Sciatic nerve (tissue), 2 donors: Measurements from ENCODE around the gene TNK2. TPM values are rescaled to one million over a fixed set of nuclear protein-coding genes. Genes with fewer than 3 reads are reported as not detected.
"Not testable (repeated sequence)": the region's sequence is repeated elsewhere in the genome, so short reads cannot be mapped to it uniquely, and the experiment has no call there.

ENCODE experiments used
- ATAC-seq: fragments of 200-7000 bp; cut with Tn5 transposase; one replicate; pipeline ENCODE4 v1.9.1; 2020; ENCODE audit warnings: mild to moderate bottlenecking, moderate library complexity
- DNase-seq: peaks from one replicate; pipeline ENCODE4 v3.0.0-alpha.2; 2020; ENCODE audit warnings: low spot score
- intact Hi-C: fragments of 100-400 bp; cut with DNase I; formaldehyde crosslinking; loops from one replicate; pipeline ENCODE4 v1.14.2; 2022
- total RNA-seq: library from RNA; stranded (reverse); fragmentation: NEBNext Ultra II Directional; extraction: Animal tissue kit (Norgen Biotek cat#: 25700); gene quantifications from one replicate; pipeline ENCODE4 v1.2.1, GENCODE V29; 2021
- donor health status: DM: no; HTN: no; CAD: no.
- donor health status: DM: no; HTN: no; CAD: no.

The TNK2 gene
- total RNA-seq, 1 donor from 2014 or later: 72.0 TPM

DNA sequence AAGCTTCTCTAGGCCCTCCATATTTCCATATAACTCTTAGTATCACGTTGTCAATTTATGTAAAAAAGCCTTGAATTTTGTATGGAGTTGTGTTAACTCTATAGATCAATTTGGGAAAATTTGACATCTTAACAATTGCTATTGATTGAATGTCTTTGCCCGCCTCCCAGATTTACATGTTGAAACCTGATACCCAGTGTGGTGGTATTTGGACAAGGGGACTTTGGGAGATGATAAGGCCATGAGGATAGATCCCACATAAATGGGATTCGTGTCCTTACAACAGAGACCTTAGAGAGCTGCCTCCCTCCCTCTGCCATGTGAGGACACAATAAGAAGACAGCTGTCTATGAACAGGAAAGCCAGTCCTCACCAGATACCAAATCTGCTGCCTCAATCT, 21.1 kb upstream of the TNK2 start:
- intact Hi-C loops: no loop called here
- DNase-seq: no peak
- no peak for ATAC-seq

DNA sequence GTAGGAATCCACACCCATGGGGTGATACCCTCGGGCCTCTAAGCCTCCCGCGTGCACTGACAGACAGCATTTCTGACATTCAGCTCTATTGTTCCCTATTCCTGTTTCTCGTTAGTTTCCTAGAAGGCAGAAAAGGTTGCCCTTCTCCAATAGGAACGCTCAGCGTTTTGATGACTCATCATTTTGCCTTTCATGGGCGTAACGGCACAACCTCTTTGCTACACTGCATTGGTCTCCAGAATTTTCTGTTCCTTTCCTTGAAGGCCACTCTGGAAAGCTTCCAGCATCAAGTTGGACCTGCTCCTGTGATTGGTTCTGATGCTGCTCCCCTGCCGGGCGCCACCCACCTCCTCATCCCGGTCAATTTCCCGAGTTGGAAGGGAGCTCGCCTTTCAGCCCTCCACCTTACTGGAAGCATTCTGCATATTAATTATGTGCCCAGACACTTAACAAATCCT, 13.0 kb upstream of the TNK2 start:
- ATAC-seq: no peak
- no peak for DNase-seq
- intact Hi-C loops: no loop called here

DNA sequence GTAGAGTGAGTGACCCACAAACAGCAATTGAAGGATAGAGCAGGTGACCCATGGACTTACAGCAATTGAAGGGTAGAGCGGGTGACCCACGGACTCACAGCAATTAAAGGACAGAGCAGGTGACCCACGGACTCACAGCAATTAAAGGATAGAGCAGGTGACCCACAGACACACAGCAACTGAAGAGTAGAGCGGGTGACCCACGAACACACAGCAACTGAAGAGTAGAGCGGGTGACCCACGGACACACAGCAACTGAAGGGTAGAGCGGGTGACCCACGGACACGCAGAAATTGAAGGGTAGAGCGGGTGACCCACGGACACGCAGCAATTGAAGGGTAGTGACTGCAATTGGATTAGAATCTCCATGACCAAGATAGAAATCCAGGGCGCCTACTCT, 9.8 kb upstream of the TNK2 start:
- ATAC-seq (no peak), DNase-seq (no peak)

DNA sequence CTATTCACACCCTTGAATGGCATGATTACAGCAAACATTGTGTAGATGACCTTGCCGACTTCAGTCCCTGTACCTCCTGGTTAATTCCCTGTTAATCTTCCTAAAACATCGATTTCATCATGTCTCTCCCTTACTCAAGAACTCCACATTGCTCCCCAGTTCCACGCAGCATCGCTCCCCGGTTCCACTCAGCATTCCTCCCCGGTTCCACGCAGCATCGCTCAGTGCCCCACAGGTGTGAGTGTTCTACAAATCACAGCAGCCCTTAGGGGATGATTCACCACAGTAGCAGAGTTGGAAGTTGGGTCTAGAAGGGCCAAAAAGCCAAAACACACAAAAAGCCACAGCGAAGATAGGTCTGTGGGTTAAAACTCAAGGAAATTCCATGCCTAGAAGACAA, 8.6 kb upstream of the TNK2 start:
- DNase-seq (no peak), ATAC-seq (no peak)
- intact Hi-C loops: loop anchor here (5.0 kb wide), 1 partner anchor 55 kb away; no protein-coding TSS in a partner anchor

More for the DNA sequence above, 9.8 kb upstream of the TNK2 start:
- intact Hi-C loops: loop anchor here (5.0 kb wide), 1 partner anchor 56 kb away; no protein-coding TSS in a partner anchor

DNA sequence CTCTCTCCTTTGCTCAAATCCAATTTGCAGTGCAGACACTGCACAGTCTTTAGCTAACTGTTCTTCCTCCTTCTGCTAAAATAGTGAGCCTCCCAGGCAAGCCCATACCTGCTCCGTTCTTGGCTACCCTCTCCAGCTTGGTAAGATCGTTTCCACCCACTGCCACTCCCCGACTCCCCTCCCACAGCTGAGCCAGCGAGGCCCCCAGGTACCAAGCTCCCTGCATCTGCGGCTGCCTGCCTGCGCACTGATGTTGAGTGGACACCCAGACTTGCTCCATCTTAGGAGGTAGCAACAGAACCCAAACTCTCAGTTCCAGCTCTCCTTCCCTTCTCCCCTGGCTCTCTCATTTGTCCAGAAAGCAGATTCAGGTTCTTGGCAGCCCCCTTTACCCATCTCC, 7.9 kb upstream of the TNK2 start:
- DNase-seq: no peak
- intact Hi-C loops: loop anchor here (5.0 kb wide), 1 partner anchor 54 kb away; no protein-coding TSS in a partner anchor
- no peak for ATAC-seq

DNA sequence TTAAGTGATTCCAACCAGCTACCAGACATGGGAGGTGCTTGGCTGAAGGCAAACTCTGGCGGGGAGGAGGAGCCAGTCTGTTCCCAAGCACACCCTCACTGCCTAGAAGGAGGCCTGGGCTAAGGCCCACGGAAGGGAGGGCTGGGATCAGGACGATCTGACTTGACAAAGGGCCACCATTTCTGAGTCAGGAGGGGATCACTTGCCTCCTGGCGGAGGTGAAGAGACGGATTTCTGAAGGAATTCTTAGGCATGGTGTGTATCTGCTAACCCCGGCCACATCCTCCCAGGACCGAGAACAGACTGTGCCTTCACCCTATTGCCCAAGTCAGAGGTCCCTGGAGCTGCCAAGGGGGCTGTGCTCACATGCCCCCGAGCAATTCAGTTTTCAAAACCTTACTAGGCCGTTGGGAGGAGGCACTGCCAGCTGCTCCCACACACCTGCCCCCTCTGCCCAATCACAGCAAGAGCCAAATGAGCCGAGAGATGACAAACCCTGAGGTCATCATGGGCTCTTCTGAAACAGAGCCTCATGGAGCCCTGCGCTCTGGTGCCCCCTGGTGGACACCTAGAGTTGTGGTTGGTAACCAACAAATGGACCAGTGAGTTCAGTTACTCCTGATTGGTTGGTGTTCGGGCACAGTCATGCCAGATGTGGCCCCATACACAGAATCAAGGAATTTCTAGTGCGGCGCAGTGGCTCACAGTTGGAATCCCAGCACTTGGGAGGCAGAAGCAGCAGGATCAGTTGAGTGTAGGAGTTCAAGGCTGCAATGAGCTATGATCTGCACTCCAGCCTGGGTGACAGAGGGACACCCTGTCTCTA, 6.5 kb upstream of the TNK2 start:
- DNase-seq (peak; percentile 95), ATAC-seq (peak; percentile 92)
- intact Hi-C loops: loop anchor here (5.0 kb wide), 1 partner anchor 53 kb away; no protein-coding TSS in a partner anchor

DNA sequence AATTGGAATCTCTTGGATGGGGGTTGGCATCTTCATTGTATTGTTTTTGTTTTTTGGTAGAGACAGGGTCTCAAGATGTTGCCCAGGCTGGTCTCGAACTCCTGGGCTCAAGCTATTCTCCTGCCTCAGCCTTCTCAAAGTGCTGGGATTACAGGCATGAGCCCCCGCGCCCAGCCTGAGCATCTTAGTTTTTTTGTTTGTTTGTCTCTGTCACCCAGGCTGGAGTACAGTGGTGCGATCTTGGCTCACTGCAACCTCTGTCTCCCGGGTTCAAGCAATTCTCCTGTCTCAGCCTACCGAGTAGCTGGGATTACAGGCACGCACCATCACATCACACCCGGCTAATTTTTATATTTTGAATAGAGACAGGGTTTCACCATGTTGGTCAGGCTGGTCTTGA, 5.8 kb upstream of the TNK2 start:
- ATAC-seq, intact Hi-C loops, DNase-seq: not testable (repeated sequence)

DNA sequence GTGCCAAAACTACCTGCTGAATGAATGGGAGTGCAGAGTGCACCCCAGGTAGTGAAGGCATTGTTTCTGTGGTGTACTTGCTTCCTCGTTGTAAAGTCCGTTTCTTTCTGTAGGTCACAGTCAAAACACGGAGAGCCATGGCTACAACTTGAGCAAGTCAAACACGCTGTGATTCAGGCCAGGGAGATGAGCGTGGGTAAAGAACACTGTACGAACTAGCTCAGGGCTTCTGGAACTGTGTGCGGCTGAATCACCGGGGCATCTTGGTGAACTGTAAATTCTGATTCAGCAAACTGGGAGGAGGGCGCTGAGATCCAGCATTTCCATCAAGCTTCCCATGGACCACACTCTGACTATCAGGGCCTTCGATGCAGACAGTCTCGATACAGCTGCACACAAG, 5.0 kb upstream of the TNK2 start:
- no peak for DNase-seq

DNA sequence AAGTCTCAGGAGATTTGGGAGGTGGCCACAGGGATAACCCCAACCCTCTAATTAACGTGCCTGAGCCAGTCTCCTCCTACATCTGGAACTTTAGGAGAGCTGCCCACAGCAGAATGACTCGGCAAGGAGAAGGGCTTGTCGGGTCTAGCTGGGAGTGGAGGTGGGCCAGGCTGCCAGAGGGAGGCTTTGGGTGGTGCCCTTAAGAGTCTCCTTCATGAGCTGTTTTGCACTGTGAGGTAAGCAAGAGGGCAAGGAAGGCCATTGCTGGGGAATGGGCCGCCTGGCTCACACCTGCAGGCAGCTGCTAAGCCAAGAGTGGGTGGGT, 3.6 kb upstream of the TNK2 start:
- peak; percentile 33 for DNase-seq
- ATAC-seq: no peak
- intact Hi-C loops: no loop called here

More for the DNA sequence above, 5.0 kb upstream of the TNK2 start:
- intact Hi-C loops: no loop called here
- ATAC-seq: no peak

DNA sequence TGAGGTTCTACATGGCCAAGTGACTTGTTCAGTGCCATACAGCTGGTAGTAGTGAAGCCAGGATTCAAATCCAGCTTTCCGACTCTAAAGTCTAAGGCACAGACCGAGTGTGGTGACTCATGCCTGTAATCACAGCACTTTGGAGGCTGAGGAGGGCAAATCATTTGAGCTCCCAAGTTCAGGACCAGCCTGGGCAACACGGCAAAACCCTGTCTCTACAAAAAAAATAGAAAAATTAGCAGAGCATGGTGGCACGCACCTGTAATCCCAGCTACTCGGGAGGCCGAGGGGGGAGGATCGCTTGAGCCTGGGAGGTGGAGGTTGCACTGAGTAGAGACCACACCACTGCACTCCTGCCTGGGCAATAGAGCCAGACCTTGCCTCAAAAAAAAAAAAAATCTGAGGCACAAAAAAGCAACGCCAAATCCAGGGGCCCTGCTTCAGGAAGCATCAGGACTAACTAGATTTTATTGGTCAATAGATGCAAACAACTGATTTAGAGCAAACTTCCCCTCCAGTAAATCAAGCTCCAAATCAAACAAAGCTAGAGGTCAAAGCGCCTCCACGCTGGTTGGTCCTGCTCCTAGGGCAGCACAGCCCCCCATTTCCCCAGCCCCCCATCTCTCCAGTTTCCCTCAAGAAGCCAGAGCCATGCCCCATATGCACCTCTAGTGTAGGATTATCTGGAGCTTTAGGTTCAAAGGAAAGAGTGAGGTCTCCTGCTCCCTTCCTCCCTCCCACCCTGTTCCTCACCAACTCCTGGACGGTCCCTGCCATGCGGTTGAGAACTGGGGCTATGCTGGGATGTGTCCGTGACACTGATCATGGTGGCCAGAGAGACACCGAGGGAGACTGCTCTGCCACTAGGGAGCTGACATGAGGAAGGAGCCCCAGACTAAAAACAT, 2.9 kb upstream of the TNK2 start:
- ATAC-seq (no peak), DNase-seq (no peak)
- intact Hi-C loops: no loop called here

DNA sequence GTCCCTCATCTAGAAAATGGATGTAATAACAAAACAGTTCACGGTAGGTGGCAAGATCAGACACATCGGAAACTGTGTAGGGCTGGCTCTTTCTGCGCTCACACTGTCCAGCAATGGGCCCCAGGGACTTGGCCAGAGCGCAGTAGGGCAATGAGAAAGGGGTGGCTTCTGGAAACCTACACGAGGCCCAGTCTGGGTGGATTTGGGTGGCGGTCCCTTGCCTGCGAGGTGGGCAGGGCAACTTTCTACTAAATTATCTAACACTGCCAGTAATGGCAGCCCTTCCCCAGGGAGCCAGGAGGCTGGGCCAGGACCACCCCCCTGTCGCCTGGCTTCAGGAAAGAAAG, 2.1 kb upstream of the TNK2 start:
- intact Hi-C loops: no loop called here
- no peak for ATAC-seq
- DNase-seq: no peak

DNA sequence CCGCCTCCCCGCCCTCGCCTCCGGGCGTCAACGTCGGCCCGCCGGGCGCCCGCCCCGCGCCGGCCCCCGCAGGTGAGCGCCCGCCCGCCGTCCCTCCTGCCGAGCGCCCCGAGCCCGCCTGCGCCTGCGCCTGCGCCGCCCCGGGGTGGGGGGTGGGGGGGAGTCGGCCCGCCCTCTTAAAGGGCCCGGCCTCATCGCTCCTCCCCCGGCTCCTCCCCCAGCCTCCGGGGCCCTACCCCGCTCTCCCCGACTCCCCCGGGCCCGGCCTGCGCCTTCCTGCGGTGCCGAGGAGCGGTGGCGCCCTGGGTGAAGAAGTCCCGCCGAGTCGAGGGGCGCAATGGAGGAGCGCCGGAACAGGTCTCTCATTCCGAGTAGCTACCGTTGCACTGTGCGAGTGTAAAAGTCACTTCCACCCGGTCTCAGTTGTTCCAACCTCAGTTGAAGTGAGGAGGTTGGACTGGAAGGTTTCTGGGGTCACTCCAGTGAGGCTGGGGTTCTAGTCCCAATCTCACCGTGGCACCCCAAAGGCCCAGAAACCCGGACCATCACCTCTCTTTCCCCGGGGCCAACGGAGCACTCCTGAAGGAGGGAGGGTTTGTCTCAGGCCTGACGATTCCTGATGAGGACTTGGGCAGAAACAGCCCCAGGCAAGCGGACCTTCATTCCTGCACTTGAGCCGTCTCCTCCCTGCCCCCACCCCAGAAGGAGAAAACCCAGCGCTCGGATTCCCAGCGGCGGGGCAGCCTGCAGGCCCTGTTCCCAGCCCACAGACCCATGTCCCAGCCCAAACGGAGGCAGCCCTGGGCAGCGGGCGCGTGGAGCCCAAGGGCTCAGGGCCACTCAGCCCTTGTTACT, 1.5 kb upstream of the TNK2 start:
- intact Hi-C loops: no loop called here
- ATAC-seq: peak; percentile 90
- DNase-seq: peak; percentile 91

DNA sequence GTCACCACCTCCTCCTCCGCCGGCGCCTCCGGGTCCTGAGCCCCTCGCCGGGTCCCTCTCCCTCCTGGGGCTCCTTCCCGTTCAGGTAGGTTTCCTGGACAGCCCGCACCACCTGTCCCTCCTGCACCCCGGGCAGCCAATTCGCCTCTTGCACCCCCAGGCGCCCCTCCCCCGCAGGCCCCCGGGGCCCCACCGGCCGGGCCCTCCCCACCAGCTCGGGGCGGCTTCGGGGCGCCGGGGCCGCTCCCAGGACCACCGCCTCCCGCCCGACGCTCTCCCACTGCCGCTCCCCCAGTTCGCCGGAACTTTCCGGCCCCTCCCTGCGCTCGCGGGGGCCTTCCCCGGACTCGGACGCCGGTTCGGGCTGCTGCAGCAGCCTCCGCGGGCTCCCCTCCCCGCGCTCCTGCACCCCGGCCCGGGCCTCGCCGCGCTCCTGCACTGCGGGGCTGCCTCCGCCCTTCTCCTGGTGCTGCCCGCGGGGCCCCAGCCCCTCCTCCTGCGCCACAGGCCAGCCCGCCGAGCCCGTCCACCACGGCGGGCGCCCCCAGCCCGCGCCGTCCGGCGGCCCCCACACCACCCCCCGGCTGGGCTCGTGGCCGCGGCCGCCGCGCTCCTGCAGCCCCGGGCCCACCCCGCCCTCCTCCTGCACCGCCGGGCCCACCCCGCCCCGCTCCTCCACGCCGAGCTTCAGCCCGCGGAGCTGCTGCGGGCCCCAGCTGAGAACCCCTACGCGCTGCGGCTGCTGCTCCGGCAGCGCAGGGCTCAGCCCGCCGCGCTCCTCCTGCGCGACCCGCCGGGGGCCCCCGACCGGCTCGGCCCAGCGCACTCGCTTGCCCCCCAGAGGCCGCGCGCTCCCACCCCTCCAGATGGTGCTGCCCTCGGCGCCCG, 587 bp upstream of the TNK2 start:
- ATAC-seq (no peak), DNase-seq (no peak)
- intact Hi-C loops: no loop called here

DNA sequence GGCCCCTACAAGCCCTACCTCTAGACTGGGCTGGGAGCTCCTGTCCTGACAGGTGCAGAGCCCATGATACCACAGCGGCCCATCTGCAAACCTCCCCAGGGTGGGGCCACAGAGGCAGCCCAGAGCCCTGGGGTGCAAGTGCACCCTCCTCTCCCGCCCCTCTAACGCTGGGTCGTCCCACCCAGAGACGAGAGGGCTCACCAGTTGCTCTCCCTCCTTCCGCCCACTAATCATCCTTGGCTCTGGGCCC, 742 bp downstream of the TNK2 start:
- intact Hi-C loops: no loop called here
- peak; percentile 23 for ATAC-seq
- DNase-seq: no peak

DNA sequence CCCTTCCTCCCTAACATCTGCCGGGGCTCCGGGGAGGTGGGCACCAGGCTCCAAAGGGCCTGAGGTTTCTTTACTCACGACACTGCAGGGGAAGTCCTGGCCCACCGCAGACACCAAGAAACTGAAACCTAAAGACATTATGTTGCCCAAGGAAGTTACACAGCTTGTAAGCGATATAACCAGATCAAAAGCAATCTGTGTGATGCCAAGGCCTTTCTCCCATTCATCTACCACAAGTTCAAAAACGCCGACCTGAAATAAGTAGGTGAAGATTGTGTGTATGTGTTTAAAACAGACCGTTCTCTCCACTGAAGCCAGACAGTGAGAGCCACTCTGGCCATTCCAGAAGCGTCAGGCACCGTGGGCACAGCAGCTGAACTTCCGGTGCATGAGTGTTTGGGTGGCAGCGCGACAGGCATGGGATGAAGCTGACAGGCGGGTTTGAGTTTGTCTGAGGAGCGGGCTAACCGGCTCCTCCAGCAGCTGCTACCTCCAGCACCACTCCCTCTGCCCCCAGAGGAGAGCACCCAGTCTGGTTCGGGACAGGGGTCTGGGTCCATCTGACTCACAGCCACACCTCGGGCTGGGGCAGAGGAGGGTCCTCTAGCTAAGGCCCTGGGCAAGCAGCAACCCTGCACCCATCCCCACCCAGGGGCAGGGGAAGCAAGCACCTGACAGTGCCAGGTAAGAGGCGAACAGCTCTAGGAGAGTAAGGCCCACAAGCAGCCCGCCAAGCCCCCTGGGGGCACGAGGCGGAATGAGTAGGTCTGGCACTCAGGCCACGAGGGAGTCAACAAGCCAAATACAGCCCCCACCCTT, 1.3 kb downstream of the TNK2 start:
- intact Hi-C loops: no loop called here
- ATAC-seq: peak; percentile 37
- DNase-seq: no peak

DNA sequence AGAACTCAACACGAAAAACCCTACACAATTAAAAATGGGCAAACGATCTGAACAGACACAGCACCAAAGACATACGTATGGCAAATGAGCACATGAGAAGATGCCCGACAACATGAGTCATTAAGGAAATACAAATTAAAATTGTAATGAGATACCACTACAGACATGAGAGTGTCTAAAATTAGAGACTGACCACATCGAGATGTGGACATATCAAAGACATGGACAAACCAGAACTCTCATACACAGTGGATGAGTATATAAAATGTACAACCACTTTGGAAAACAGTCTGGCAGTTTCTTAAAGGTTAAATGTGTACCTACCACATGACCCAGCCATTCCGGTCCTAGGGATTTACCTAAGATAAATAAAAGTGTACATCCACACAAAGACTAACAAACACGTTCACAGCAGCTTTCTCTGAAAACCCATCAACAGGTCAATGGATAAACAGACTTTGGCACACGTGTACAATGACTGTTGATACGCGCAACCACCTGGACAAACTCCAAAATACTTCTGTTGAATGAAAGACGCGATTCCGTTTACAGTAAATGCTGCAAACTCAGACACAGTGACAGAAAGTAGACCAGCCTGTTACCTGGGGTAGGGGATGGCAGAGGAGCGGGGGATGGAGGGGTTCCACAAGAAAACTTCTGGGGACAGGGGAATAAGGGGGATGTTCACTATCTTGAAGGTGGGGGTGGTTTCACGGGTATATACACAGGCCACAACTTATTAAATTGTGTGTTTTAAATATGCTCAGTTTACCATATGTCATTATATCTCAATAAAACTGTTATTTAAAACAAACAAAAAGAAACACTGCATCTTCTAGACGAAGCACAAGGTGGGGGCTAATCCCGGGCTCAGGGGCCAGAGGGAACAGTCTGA, 2.1 kb downstream of the TNK2 start:
- no peak for ATAC-seq
- DNase-seq: no peak

DNA sequence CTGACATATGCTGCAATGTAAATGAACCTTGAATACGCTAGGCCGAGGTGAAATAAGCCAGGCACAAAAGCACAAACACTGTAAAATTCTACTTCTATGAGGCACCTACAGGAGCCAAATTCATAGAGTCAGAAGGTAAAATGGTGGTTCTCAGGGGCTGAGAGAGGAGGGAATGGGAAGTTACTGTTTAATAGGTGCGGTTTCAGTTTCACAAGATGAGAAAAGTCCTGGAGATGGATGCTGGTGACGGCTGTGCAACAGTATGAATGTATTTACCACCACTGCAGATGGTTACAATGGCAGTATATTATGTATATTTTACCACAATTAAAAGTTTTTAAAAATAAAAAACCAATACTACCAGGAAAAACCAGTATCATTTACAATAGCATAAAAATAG, 4.0 kb downstream of the TNK2 start:
- intact Hi-C loops: no loop called here
- DNase-seq (no peak), ATAC-seq (no peak)

More for the DNA sequence above, 2.1 kb downstream of the TNK2 start:
- intact Hi-C loops: no loop called here
